ENCODE data around the gene QSER1.
A peak's percentile ranks its signal among the peaks of the same experiment; 100 is the strongest.
"Not testable (repeated sequence)": the region's sequence is repeated elsewhere in the genome, so short reads cannot be mapped to it uniquely, and the experiment has no call there.

QSER1 gene

GRCh38 chr11:32935462-32936029, 42.9 kb downstream of the QSER1 start:
- no peak for DNase-seq (ENCODE audit: low read depth)

- DNase-seq (ENCODE audit: low read depth) = not testable (repeated sequence)
Observed at GRCh38 chr11:32936178-32936577, 43.6 kb downstream of the QSER1 start.

- DNase-seq (ENCODE audit: low read depth) = not testable (repeated sequence)
Observed at GRCh38 chr11:32937283-32937682, 44.7 kb downstream of the QSER1 start.

GRCh38 chr11:32939046-32939445, 46.4 kb downstream of the QSER1 start:
- DNase-seq (ENCODE audit: low read depth) = no peak

GRCh38 chr11:32939866-32940265, 47.3 kb downstream of the QSER1 start:
- no peak for DNase-seq (ENCODE audit: low read depth)

GRCh38 chr11:32940865-32941264, 48.3 kb downstream of the QSER1 start:
- no peak for DNase-seq (ENCODE audit: low read depth)

GRCh38 chr11:32947978-32948377, 55.4 kb downstream of the QSER1 start:
- no peak for DNase-seq (ENCODE audit: low read depth)

- DNase-seq (ENCODE audit: low read depth) = no peak
Observed at GRCh38 chr11:32949739-32950138, 57.1 kb downstream of the QSER1 start.

GRCh38 chr11:32952421-32952820, 59.8 kb downstream of the QSER1 start:
- no peak for DNase-seq (ENCODE audit: low read depth)

GRCh38 chr11:32953700-32954099, 61.1 kb downstream of the QSER1 start:
- DNase-seq (ENCODE audit: low read depth) = no peak

- DNase-seq (ENCODE audit: low read depth) = peak; percentile 54
Observed at GRCh38 chr11:32960553-32961164, 68.0 kb downstream of the QSER1 start.

- DNase-seq (ENCODE audit: low read depth) = peak; percentile 60
Observed at GRCh38 chr11:32962016-32962415, 69.4 kb downstream of the QSER1 start.

- DNase-seq (ENCODE audit: low read depth) = no peak
Observed at GRCh38 chr11:32963721-32964120, 71.1 kb downstream of the QSER1 start.

- DNase-seq (ENCODE audit: low read depth) = no peak
Observed at GRCh38 chr11:32968541-32968940, 75.9 kb downstream of the QSER1 start.

- not testable (repeated sequence) for DNase-seq (ENCODE audit: low read depth)
Observed at GRCh38 chr11:32972233-32972632, 79.6 kb downstream of the QSER1 start.

- DNase-seq (ENCODE audit: low read depth) = no peak
Observed at GRCh38 chr11:32972781-32973180, 80.2 kb downstream of the QSER1 start.

- DNase-seq (ENCODE audit: low read depth) = no peak
Observed at GRCh38 chr11:32982626-32983025, 90.0 kb downstream of the QSER1 start.

- DNase-seq (ENCODE audit: low read depth) = peak; percentile 23
Observed at GRCh38 chr11:32983506-32983905, 90.9 kb downstream of the QSER1 start.

- DNase-seq (ENCODE audit: low read depth) = no peak
Observed at GRCh38 chr11:32985600-32985999, 93.0 kb downstream of the QSER1 start.

GRCh38 chr11:32987851-32988250, 95.2 kb downstream of the QSER1 start:
- no peak for DNase-seq (ENCODE audit: low read depth)

- no peak for DNase-seq (ENCODE audit: low read depth)
Observed at GRCh38 chr11:32990481-32990880, 97.9 kb downstream of the QSER1 start.

- no peak for DNase-seq (ENCODE audit: low read depth)
Observed at GRCh38 chr11:32991427-32991826, 98.8 kb downstream of the QSER1 start.

- no peak for DNase-seq (ENCODE audit: low read depth)
Observed at GRCh38 chr11:32991898-32992297, 99.3 kb downstream of the QSER1 start.

- peak; percentile 92 for DNase-seq (ENCODE audit: low read depth)
Observed at GRCh38 chr11:33000181-33000580, 107.6 kb downstream of the QSER1 start.
